Measurements from ENCODE around the gene TKTL2.

The TKTL2 gene

DNA sequence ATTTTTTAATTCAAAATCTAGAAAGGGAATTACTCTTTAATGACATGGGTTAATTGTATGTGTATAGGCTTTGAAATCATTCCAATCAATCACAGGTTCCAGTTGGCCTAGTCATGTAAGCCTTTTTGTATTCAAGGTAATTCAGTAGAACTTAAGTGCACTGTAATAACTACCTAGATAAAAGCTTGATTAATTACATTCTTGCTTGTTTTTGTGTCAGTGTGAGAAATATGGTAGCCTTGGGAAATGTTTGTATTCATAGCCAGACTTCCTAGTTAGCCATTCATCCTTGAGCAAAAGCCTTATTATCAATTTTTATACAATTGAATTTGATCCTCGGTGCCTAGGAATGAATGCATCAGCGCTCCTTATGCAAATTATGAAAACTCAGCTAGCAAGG lies 33.5 kb downstream of the TKTL2 start:
- no peak for DNase-seq
